H9 (cell line): ENCODE data around the gene LBHD2. TPM values are rescaled to one million over a fixed set of nuclear protein-coding genes. Genes with fewer than 3 reads are reported as not detected.

Source experiments
- DNase-seq: peaks from one replicate; pipeline ENCODE4 v3.0.0-alpha.2; 2017
- H2AFZ ChIP-seq: one replicate; pipeline ENCODE4 v1.6.1; 2013; ENCODE audit warnings: mild to moderate bottlenecking, low read length, control low read depth, moderate library complexity
- H2AK5ac ChIP-seq: 2 replicates; pipeline ENCODE4 v1.6.1; 2013; ENCODE audit warnings: low read length, control low read depth, mixed read lengths; ENCODE audit not compliant: insufficient read length
- H2BK120ac ChIP-seq: one replicate; pipeline ENCODE4 v1.6.1; 2013; ENCODE audit warnings: low read depth, mild to moderate bottlenecking, low read length, control low read depth, inconsistent platforms; ENCODE audit not compliant: poor library complexity, severe bottlenecking
- H2BK12ac ChIP-seq: 2 replicates; pipeline ENCODE4 v1.6.1; 2013; ENCODE audit warnings: low read length, control low read depth, mixed read lengths, low read depth; ENCODE audit not compliant: insufficient read length
- H2BK15ac ChIP-seq: 2 replicates; pipeline ENCODE4 v1.6.1; 2013; ENCODE audit warnings: low read depth, low read length, control low read depth
- H2BK20ac ChIP-seq: one replicate; pipeline ENCODE4 v1.6.1; 2013; ENCODE audit warnings: low read depth, mild to moderate bottlenecking, low read length, control low read depth, inconsistent platforms; ENCODE audit not compliant: poor library complexity, severe bottlenecking
- H2BK5ac ChIP-seq: 2 replicates; pipeline ENCODE4 v1.6.1; 2013; ENCODE audit warnings: low read length, control low read depth, mixed read lengths; ENCODE audit not compliant: insufficient read length
- H3K14ac ChIP-seq: 2 replicates; pipeline ENCODE4 v1.6.1; 2013; ENCODE audit warnings: low read length, control low read depth; ENCODE audit not compliant: insufficient read depth
- H3K18ac ChIP-seq: 2 replicates; pipeline ENCODE4 v1.6.1; 2013; ENCODE audit warnings: low read depth, mild to moderate bottlenecking, mixed read lengths, low read length, control low read depth; ENCODE audit not compliant: insufficient read length
- H3K23ac ChIP-seq: 2 replicates; pipeline ENCODE4 v1.6.1; 2013; ENCODE audit warnings: low read length, control low read depth, mixed read lengths, low read depth; ENCODE audit not compliant: insufficient read length
- H3K23me2 ChIP-seq: 2 replicates; pipeline ENCODE4 v1.6.1; 2013; ENCODE audit warnings: low read depth, mild to moderate bottlenecking, mixed read lengths, low read length, control low read depth; ENCODE audit not compliant: insufficient read length, poor library complexity, severe bottlenecking
- H3K27ac ChIP-seq: 2 replicates; pipeline ENCODE4 v1.5.1; 2013; ENCODE audit warnings: low read length, control low read depth, mixed read lengths, low read depth; ENCODE audit not compliant: insufficient read length
- H3K27me3 ChIP-seq: 2 replicates; pipeline ENCODE4 v1.6.1; 2013; ENCODE audit warnings: low read length, control low read depth, inconsistent platforms; ENCODE audit not compliant: insufficient read depth
- H3K4ac ChIP-seq: 2 replicates; pipeline ENCODE4 v1.6.1; 2013; ENCODE audit warnings: low read depth, mild to moderate bottlenecking, control low read depth, inconsistent platforms, low read length, moderate library complexity
- H3K4me1 ChIP-seq: 2 replicates; pipeline ENCODE4 v1.6.1; 2013; ENCODE audit warnings: low read length, control low read depth, inconsistent platforms; ENCODE audit not compliant: insufficient read depth
- H3K4me2 ChIP-seq: 2 replicates; pipeline ENCODE4 v1.6.1; 2013; ENCODE audit warnings: low read length, control low read depth, mixed read lengths; ENCODE audit not compliant: insufficient read length, insufficient read depth
- H3K56ac ChIP-seq: 2 replicates; pipeline ENCODE4 v1.6.1; 2013; ENCODE audit warnings: low read depth, mild to moderate bottlenecking, mixed read lengths, low read length, control low read depth; ENCODE audit not compliant: insufficient read length
- H3K79me1 ChIP-seq: 2 replicates; pipeline ENCODE4 v1.6.1; 2013; ENCODE audit warnings: low read depth, mild to moderate bottlenecking, moderate library complexity, low read length, control low read depth, inconsistent platforms; ENCODE audit not compliant: insufficient read depth, poor library complexity, severe bottlenecking
- H3K79me2 ChIP-seq: 2 replicates; pipeline ENCODE4 v1.6.1; 2013; ENCODE audit warnings: low read length, control low read depth, inconsistent platforms; ENCODE audit not compliant: insufficient read depth
- H3K9ac ChIP-seq: 2 replicates; pipeline ENCODE4 v1.6.1; 2013; ENCODE audit warnings: low read length, control low read depth, mixed read lengths; ENCODE audit not compliant: insufficient read length; ENCODE audit errors: extremely low read depth
- H3K9me3 ChIP-seq: one replicate; pipeline ENCODE4 v1.6.1; 2013; ENCODE audit warnings: low read depth, low read length, inconsistent platforms; ENCODE audit not compliant: control insufficient read depth
- H3T11ph ChIP-seq: one replicate; pipeline ENCODE4 v1.6.1; 2013; ENCODE audit warnings: mild to moderate bottlenecking, low read length, control low read depth, inconsistent platforms
- H4K20me1 ChIP-seq: one replicate; pipeline ENCODE4 v1.6.1; 2013; ENCODE audit not compliant: control insufficient read depth, insufficient read length, insufficient read depth
- H4K5ac ChIP-seq: 2 replicates; pipeline ENCODE4 v1.6.1; 2013; ENCODE audit warnings: low read depth, mild to moderate bottlenecking, mixed read lengths, low read length, control low read depth; ENCODE audit not compliant: insufficient read length
- H4K8ac ChIP-seq: replicated peaks from 2 replicates; pipeline ENCODE4 v1.6.1; 2013; ENCODE audit warnings: low read length, control low read depth, mixed read lengths, low read depth; ENCODE audit not compliant: insufficient read length
- H4K91ac ChIP-seq: 2 replicates; pipeline ENCODE4 v1.6.1; 2013; ENCODE audit warnings: low read depth, mild to moderate bottlenecking, moderate library complexity, mixed read lengths, low read length, control low read depth; ENCODE audit not compliant: insufficient read length
- H3K27ac Mint-ChIP-seq, 3 experiments: 2 replicates in 2 of 3; 3 replicates in 1 of 3; pipeline ENCODE4 v1.8.0; 2020 to 2021; ENCODE audit warnings: mixed read lengths in 3 of 3, mild to moderate bottlenecking in 1 of 3, moderate library complexity in 1 of 3
- H3K27me3 Mint-ChIP-seq: 2 replicates; pipeline ENCODE4 v1.8.0; 2021; ENCODE audit warnings: low read depth, mild to moderate bottlenecking, moderate library complexity, mixed read lengths
- H3K36me3 Mint-ChIP-seq, 3 experiments: 2 replicates in 2 of 3; 3 replicates in 1 of 3; pipeline ENCODE4 v1.8.0; 2020 to 2021; ENCODE audit warnings: low read depth in 3 of 3, mixed read lengths in 3 of 3; ENCODE audit not compliant: insufficient read depth in 1 of 3
- H3K4me1 Mint-ChIP-seq, 2 experiments: 2 replicates each; pipeline ENCODE4 v1.8.0; 2020; ENCODE audit warnings: mixed read lengths in 2 of 2
- H3K4me3 Mint-ChIP-seq, 2 experiments: 2 replicates in 1 of 2; 3 replicates in 1 of 2; pipeline ENCODE4 v1.8.0; 2020 to 2021; ENCODE audit warnings: mild to moderate bottlenecking in 2 of 2, mixed read lengths in 2 of 2, moderate library complexity in 1 of 2
- H3K9me3 Mint-ChIP-seq, 2 experiments: 2 replicates in 1 of 2; 3 replicates in 1 of 2; pipeline ENCODE4 v1.8.0; 2020; ENCODE audit warnings: mild to moderate bottlenecking in 2 of 2, mixed read lengths in 2 of 2, moderate library complexity in 1 of 2
- CTCF ChIP-seq: fragments of 200-600 bp; sonication (generic); conservative IDR thresholded peaks from 3 replicates; pipeline ENCODE4 v1.8.0; 2021; ENCODE audit warnings: antibody characterized with exemption, mild to moderate bottlenecking
- WGBS: extraction: QIAGEN DNeasy Blood & Tissue Kit; methylation state at CpG from one replicate; pipeline ENCODE4 v1.1.7; 2013; ENCODE audit warnings: missing lambda C conversion rate, low lambda C conversion rate, mixed read lengths; ENCODE audit not compliant: insufficient read length; ENCODE audit errors: extremely low coverage; 5-methylcytosine and 5-hydroxymethylcytosine counted together
- total RNA-seq: library from RNA; stranded (reverse); gene quantifications from 2 replicates; pipeline ENCODE4 v1.2.1, GENCODE V29; 2021

The LBHD2 gene
- total RNA-seq, 1 experiment from 2014 or later, result not detected

- Mint-ChIP-seq H3K36me3 (peaks cover 7 to 18% (median 9%) of the 10 kb centered on the region in 3 experiments; a peak in 6 of 7 replicates), H3K4me3 (no peak overlapping the region), H3K27me3 (peaks cover 37% of the 10 kb centered on the region), H3K27ac (no peak overlapping the region; a peak in 1 of 7 replicates), H3K9me3 (no peaks in the 10 kb centered on the region; a peak in 1 of 5 replicates), H3K4me1 (peaks cover 9 to 21% of the 10 kb centered on the region in 2 experiments; a peak in 3 of 4 replicates)
- DNase-seq, result no peak
- Histone ChIP-seq H4K5ac (no peak overlapping the region), H2BK5ac (no peak overlapping the region), H2BK15ac (no peak overlapping the region), H3K4ac (no peak overlapping the region), H3K14ac (no peak overlapping the region), H3K4me1 (no peaks in the 10 kb centered on the region), H4K8ac (no peak overlapping the region), H3K23me2 (no peaks in the 10 kb centered on the region), H3K4me2 (no peak overlapping the region), H4K91ac (no peak overlapping the region), H2AFZ (no peak overlapping the region), H3K27me3 (no peaks in the 10 kb centered on the region), H3K79me1 (no peaks in the 10 kb centered on the region), H3K18ac (no peak overlapping the region), H3K79me2 (no peaks in the 10 kb centered on the region), H3K9ac (no peak overlapping the region), H3T11ph (no peak overlapping the region), H2AK5ac (no peak overlapping the region), H3K56ac (no peak overlapping the region), H2BK20ac (no peak overlapping the region), H3K27ac (no peak overlapping the region), H3K23ac (no peak overlapping the region), H2BK12ac (no peak overlapping the region), H2BK120ac (no peak overlapping the region), H4K20me1 (peaks cover 9% of the 10 kb centered on the region), H3K9me3 (no peaks in the 10 kb centered on the region)
- no peak for TF ChIP-seq CTCF
- no CpG with 5 or more reads among the region's 13 CpGs for WGBS
Observed at GRCh38 chr14:103128631-103129300, 44.8 kb downstream of the LBHD2 start.
